Measurements from ENCODE around the gene EPHA2. TPM values are rescaled to one million over a fixed set of nuclear protein-coding genes. Genes with fewer than 3 reads are reported as not detected.
A peak's percentile ranks its signal among the peaks of the same experiment; 100 is the strongest.

The EPHA2 gene
- polyA plus RNA-seq (2013, experiment 1 of 2): 28.0 TPM
- polyA plus RNA-seq (2013, experiment 2 of 2): 32.0 TPM

GRCh38 chr1:16155537-16156410 is at the start of gene EPHA2:
Gene EPHA2 (minus strand): TSS chr1:16156069. CDS start chr1:16155932, 137 bp downstream.
- peaks cover 5% of the 10 kb centered on the region; the same call in 1 of the 2 replicates for H3K36me3 ChIP-seq (ENCODE audit: insufficient read depth, low read length)
- H3K4me3 ChIP-seq (ENCODE audit: low read length): peak within 1 kb of the TSS; percentile 82
- WGBS: under 1% methylated on average over 89 of the region's 89 CpGs
- no peaks in the 10 kb centered on the region for H3K9me3 ChIP-seq (ENCODE audit: insufficient read depth, low read depth, low read length)
- H3K27me3 ChIP-seq (ENCODE audit: insufficient read depth, low read length): peaks cover 3% of the 10 kb centered on the region; the same call in 1 of the 2 replicates
- peak within 1 kb of the TSS; percentile 91 for H3K9ac ChIP-seq (ENCODE audit: low read depth, low read length)
- H3K4me1 ChIP-seq (ENCODE audit: insufficient read depth, low read length): peaks cover 40% of the 10 kb centered on the region
- H3K27ac ChIP-seq (ENCODE audit: low read depth, low read length): peak within 1 kb of the TSS; percentile 81

DNA sequence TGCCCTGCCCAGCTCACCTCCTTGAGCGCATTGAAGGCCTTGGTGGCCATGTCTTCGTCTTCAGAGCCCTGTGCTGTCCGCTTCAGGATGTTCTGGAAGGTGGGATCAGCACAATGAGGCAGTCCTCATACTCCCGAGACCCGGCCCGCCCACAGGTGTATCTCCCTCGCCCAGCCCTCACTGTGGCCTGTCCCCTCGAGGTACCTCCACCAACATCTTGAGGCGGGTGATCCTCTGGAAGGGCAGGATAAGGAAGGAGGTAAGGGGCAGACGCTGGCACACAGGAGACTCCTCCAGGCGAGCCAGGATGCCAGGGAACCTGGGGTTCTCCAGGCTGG is 49.4 kb upstream of the EPHA2 start:
- Histone ChIP-seq H3K9ac (ENCODE audit: low read depth, low read length) (no peak overlapping the region), H3K27me3 (ENCODE audit: insufficient read depth, low read length) (no peaks in the 10 kb centered on the region), H3K9me3 (ENCODE audit: insufficient read depth, low read depth, low read length) (no peaks in the 10 kb centered on the region), H3K4me3 (ENCODE audit: low read length) (no peak overlapping the region), H3K27ac (ENCODE audit: low read depth, low read length) (no peak overlapping the region), H3K4me1 (ENCODE audit: insufficient read depth, low read length) (no peaks in the 10 kb centered on the region), H3K36me3 (ENCODE audit: insufficient read depth, low read length) (peaks cover 35% of the 10 kb centered on the region)
- 86% methylated on average over 11 of the region's 11 CpGs for WGBS

DNA sequence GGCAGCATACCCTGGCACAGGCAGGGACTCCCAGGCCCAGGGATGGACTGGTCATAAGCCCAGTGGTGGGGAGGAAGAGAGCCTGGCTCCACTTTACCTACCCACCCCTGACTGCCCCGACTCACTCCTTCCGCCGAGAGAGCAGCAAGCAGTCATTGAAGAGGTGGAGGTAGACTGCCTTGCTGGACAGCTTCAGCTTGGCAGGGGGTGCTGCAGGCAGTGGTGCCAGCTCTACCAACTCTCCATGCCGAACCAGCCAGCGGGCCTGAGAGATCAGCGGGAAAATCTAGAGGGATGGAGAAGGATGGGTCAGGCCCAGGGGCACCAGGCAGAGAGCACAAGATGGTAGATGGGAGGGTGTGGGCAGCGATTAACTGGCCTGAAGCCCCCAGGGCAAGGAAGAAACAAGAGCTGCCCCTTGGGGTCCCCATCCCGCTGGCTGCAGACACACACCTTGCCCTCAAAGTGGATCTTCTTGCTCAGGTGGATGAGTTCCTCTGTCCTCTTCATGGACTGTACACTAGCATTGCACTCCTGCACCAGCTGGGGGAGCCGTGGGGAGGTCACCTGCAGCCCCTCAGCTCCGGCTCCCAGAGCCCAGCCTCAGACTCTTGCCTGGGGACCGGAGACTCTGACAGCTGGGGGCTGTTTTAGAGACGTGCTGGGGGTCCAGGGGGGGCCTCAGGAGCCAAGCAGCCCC is 48.9 kb upstream of the EPHA2 start:
- no peak overlapping the region for H3K27ac ChIP-seq (ENCODE audit: low read depth, low read length)
- no peaks in the 10 kb centered on the region for H3K9me3 ChIP-seq (ENCODE audit: insufficient read depth, low read depth, low read length)
- peaks cover 38% of the 10 kb centered on the region for H3K36me3 ChIP-seq (ENCODE audit: insufficient read depth, low read length)
- no peaks in the 10 kb centered on the region for H3K4me1 ChIP-seq (ENCODE audit: insufficient read depth, low read length)
- H3K4me3 ChIP-seq (ENCODE audit: low read length): no peak overlapping the region
- WGBS: 78% methylated on average over 12 of the region's 12 CpGs
- H3K9ac ChIP-seq (ENCODE audit: low read depth, low read length): no peak overlapping the region
- H3K27me3 ChIP-seq (ENCODE audit: insufficient read depth, low read length): no peaks in the 10 kb centered on the region

DNA sequence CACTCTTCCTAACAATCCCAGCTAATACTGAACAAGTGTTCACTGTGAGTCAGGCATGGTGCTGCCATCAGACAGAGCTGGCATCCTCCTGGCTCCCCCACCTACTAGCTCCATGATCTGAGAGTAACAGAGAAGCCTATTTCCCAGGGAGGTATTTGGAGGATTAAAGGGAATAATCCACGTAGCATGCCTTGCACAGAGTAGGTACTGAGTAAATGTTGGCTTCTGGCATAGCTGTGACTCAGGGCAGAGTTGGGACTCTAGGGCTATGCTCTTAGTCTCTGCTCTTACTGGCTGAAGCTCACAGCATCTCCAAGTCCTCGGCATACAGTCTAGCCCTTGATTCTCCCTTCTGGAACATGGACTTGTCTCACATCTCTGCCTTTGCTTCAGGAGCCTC is 48.3 kb upstream of the EPHA2 start:
- no peak overlapping the region for H3K9ac ChIP-seq (ENCODE audit: low read depth, low read length)
- no peak overlapping the region for H3K27ac ChIP-seq (ENCODE audit: low read depth, low read length)
- no peaks in the 10 kb centered on the region for H3K9me3 ChIP-seq (ENCODE audit: insufficient read depth, low read depth, low read length)
- peaks cover 38% of the 10 kb centered on the region for H3K36me3 ChIP-seq (ENCODE audit: insufficient read depth, low read length)
- no peaks in the 10 kb centered on the region for H3K27me3 ChIP-seq (ENCODE audit: insufficient read depth, low read length)
- no peaks in the 10 kb centered on the region for H3K4me1 ChIP-seq (ENCODE audit: insufficient read depth, low read length)
- H3K4me3 ChIP-seq (ENCODE audit: low read length): no peak overlapping the region
- 88% methylated on average over 2 of the region's 2 CpGs for WGBS

DNA sequence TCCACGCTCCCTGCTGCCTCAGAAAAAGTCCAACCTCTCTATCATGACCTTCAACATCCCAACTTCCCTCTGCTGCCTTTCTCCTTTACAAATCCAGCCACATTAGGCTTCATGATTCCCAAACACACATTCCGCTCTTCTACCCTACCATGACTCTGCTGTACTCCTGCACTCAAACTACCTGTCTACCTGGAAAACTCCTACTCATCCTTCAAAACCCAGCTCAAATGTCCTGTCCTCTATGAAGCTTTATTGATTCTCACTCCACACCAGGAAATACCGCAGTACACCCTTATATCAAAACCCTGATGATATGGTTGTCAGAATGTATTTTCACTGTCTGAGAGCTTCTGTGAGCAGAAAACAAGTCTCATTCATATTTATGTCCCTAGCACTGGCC is 47.7 kb upstream of the EPHA2 start:
- Histone ChIP-seq H3K9me3 (ENCODE audit: insufficient read depth, low read depth, low read length) (no peaks in the 10 kb centered on the region), H3K4me1 (ENCODE audit: insufficient read depth, low read length) (no peaks in the 10 kb centered on the region), H3K27me3 (ENCODE audit: insufficient read depth, low read length) (no peaks in the 10 kb centered on the region), H3K9ac (ENCODE audit: low read depth, low read length) (no peak overlapping the region), H3K27ac (ENCODE audit: low read depth, low read length) (no peak overlapping the region), H3K4me3 (ENCODE audit: low read length) (no peak overlapping the region), H3K36me3 (ENCODE audit: insufficient read depth, low read length) (peaks cover 42% of the 10 kb centered on the region)
- WGBS: 74% methylated on average over 3 of the region's 3 CpGs

DNA sequence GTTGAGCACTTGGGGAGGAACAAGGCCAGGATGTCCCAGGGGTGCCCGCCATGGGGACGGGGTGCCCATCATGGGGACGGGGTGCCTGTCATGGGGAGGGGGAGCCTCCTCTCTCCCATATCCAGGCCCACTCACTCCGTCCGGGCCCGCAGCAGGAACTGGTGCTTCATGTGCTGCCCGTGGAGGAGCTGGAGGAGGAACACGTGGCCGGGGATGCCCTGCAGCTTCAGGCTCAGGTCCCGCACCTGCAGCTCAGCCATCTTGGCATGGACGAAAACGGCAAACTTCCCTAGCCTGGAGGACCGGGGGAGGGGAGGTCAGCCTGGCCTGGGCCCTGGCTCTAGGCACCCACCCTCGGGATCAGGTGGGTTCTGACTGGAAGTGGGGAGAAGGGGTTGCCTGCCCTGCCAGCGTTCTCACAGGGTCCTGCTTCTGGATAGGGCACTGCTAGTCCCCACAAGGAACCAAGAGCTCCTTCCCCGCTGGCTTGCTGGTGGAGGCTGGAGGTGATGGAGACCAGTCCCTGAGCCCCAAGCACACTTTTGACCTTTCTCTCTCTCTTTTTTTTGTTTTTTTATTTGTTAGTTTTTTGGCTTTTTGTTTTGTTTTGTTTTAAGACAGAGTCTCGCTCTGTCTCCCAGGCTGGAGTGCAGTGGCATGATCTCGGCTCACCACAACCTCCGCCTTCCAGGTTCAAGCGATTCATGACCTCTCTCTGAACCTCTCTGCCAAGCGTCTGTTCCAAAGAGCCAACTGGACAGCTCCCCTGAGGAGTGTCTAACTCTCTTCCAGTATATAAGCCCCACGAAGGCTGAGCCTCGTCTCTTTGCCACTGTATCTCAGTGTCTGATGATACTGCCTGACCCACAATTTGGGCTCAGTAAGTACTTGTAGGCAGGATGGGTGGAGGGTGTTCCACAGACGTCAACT is 46.7 kb upstream of the EPHA2 start:
- Histone ChIP-seq H3K4me1 (ENCODE audit: insufficient read depth, low read length) (no peaks in the 10 kb centered on the region), H3K27me3 (ENCODE audit: insufficient read depth, low read length) (no peaks in the 10 kb centered on the region)
- WGBS: 90% methylated on average over 24 of the region's 24 CpGs

GRCh38 chr1:16199700-16200099 is 43.8 kb upstream of the EPHA2 start:
- H3K4me1 ChIP-seq (ENCODE audit: insufficient read depth, low read length): no peaks in the 10 kb centered on the region
- no peak overlapping the region for H3K27ac ChIP-seq (ENCODE audit: low read depth, low read length)
- peaks cover 52% of the 10 kb centered on the region for H3K36me3 ChIP-seq (ENCODE audit: insufficient read depth, low read length)
- H3K27me3 ChIP-seq (ENCODE audit: insufficient read depth, low read length): no peaks in the 10 kb centered on the region
- H3K9me3 ChIP-seq (ENCODE audit: insufficient read depth, low read depth, low read length): no peaks in the 10 kb centered on the region
- WGBS: 70% methylated on average over 4 of the region's 4 CpGs
- no peak overlapping the region for H3K4me3 ChIP-seq (ENCODE audit: low read length)
- H3K9ac ChIP-seq (ENCODE audit: low read depth, low read length): no peak overlapping the region

More for the DNA sequence above, 46.7 kb upstream of the EPHA2 start:
- H3K9ac ChIP-seq (ENCODE audit: low read depth, low read length): no peak overlapping the region
- no peaks in the 10 kb centered on the region for H3K9me3 ChIP-seq (ENCODE audit: insufficient read depth, low read depth, low read length)
- H3K27ac ChIP-seq (ENCODE audit: low read depth, low read length): no peak overlapping the region
- H3K36me3 ChIP-seq (ENCODE audit: insufficient read depth, low read length): peaks cover 51% of the 10 kb centered on the region
- no peak overlapping the region for H3K4me3 ChIP-seq (ENCODE audit: low read length)

GRCh38 chr1:16199157-16199501 is 43.3 kb upstream of the EPHA2 start:
- Histone ChIP-seq H3K4me1 (ENCODE audit: insufficient read depth, low read length) (no peaks in the 10 kb centered on the region), H3K9ac (ENCODE audit: low read depth, low read length) (no peak overlapping the region), H3K27me3 (ENCODE audit: insufficient read depth, low read length) (no peaks in the 10 kb centered on the region), H3K4me3 (ENCODE audit: low read length) (no peak overlapping the region), H3K36me3 (ENCODE audit: insufficient read depth, low read length) (peaks cover 46% of the 10 kb centered on the region), H3K27ac (ENCODE audit: low read depth, low read length) (no peak overlapping the region), H3K9me3 (ENCODE audit: insufficient read depth, low read depth, low read length) (no peaks in the 10 kb centered on the region)
- WGBS: 89% methylated on average over 1 of the region's 1 CpG

GRCh38 chr1:16198444-16199156 is 42.7 kb upstream of the EPHA2 start:
- H3K9ac ChIP-seq (ENCODE audit: low read depth, low read length): no peak overlapping the region
- H3K4me3 ChIP-seq (ENCODE audit: low read length): no peak overlapping the region
- H3K27me3 ChIP-seq (ENCODE audit: insufficient read depth, low read length): no peaks in the 10 kb centered on the region
- no peak overlapping the region for H3K27ac ChIP-seq (ENCODE audit: low read depth, low read length)
- H3K36me3 ChIP-seq (ENCODE audit: insufficient read depth, low read length): peaks cover 41% of the 10 kb centered on the region
- H3K4me1 ChIP-seq (ENCODE audit: insufficient read depth, low read length): no peaks in the 10 kb centered on the region
- WGBS: 93% methylated on average over 8 of the region's 8 CpGs
- no peaks in the 10 kb centered on the region for H3K9me3 ChIP-seq (ENCODE audit: insufficient read depth, low read depth, low read length)

- peaks cover 24% of the 10 kb centered on the region for H3K36me3 ChIP-seq (ENCODE audit: insufficient read depth, low read length)
- H3K4me3 ChIP-seq (ENCODE audit: low read length): no peak overlapping the region
- H3K9ac ChIP-seq (ENCODE audit: low read depth, low read length): no peak overlapping the region
- H3K27me3 ChIP-seq (ENCODE audit: insufficient read depth, low read length): no peaks in the 10 kb centered on the region
- no peaks in the 10 kb centered on the region for H3K9me3 ChIP-seq (ENCODE audit: insufficient read depth, low read depth, low read length)
- 88% methylated on average over 3 of the region's 3 CpGs for WGBS
- H3K27ac ChIP-seq (ENCODE audit: low read depth, low read length): no peak overlapping the region
- H3K4me1 ChIP-seq (ENCODE audit: insufficient read depth, low read length): no peaks in the 10 kb centered on the region
Observed at GRCh38 chr1:16196874-16197273, 41.0 kb upstream of the EPHA2 start.

Measured in HUES64 (cell line).